WERI-Rb-1 (cell line): Measurements from ENCODE around the gene PF4V1.

Source experiments
- DNase-seq: peaks from one replicate; pipeline ENCODE4 v3.0.0-alpha.2; 2020
- H3K27ac ChIP-seq: fragments of 250-450 bp; sonication (Bioruptor Pico); 2 replicates; pipeline ENCODE4 v1.5.1; 2020; ENCODE audit warnings: mild to moderate bottlenecking, moderate library complexity
- H3K27me3 ChIP-seq: fragments of 250-450 bp; sonication (Bioruptor Pico); 2 replicates; pipeline ENCODE4 v1.5.1; 2021; ENCODE audit warnings: mild to moderate bottlenecking, low read depth, moderate library complexity; ENCODE audit not compliant: insufficient read depth, severe bottlenecking
- H3K36me3 ChIP-seq: fragments of 250-450 bp; sonication (Bioruptor Pico); 2 replicates; pipeline ENCODE4 v1.5.1; 2020; ENCODE audit warnings: mild to moderate bottlenecking, moderate library complexity
- H3K4me3 ChIP-seq: 2 replicates; pipeline ENCODE4 v1.5.1; 2011; ENCODE audit warnings: low read depth, mild to moderate bottlenecking, control low read depth, low read length
- H3K9me3 ChIP-seq: fragments of 250-450 bp; sonication (Bioruptor Pico); 2 replicates; pipeline ENCODE4 v1.5.1; 2021; ENCODE audit warnings: mild to moderate bottlenecking, moderate library complexity; ENCODE audit not compliant: severe bottlenecking
- CTCF ChIP-seq: IDR thresholded peaks from 2 replicates; pipeline ENCODE4 v1.5.1; 2011; ENCODE audit warnings: low read depth, mild to moderate bottlenecking, control low read depth, inconsistent platforms, low read length

The PF4V1 gene

GRCh38 chr4:73817341-73817740 is 35.8 kb upstream of the PF4V1 start:
- DNase-seq, result no peak
- no peak overlapping the region for H3K27ac ChIP-seq
- no peak for TF ChIP-seq CTCF
- no peaks in the 10 kb centered on the region for H3K27me3 ChIP-seq
- no peak overlapping the region for H3K4me3 ChIP-seq
- no peaks in the 10 kb centered on the region for H3K36me3 ChIP-seq
- H3K9me3 ChIP-seq, result no peaks in the 10 kb centered on the region

DNA sequence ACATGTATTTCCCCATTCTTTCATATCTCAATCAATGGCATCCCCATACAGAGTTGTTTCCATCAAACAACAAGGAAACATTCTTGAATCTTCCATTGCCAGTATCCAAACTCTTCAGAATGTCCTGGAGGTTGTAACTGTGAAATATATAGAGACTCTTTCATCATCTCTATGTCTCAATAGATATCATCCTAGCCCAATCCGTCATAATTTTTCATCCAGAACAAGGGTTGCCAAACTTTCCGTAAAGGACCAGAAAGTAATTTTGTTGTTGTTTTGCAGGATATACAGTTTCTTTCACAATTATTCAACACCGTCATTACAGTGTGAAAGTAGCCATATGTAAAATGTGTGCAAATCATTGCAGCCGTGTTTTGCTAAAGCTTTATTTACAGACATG is 31.8 kb upstream of the PF4V1 start:
- Histone ChIP-seq H3K4me3 (no peak overlapping the region), H3K36me3 (no peaks in the 10 kb centered on the region), H3K27me3 (no peaks in the 10 kb centered on the region), H3K27ac (no peak overlapping the region), H3K9me3 (no peaks in the 10 kb centered on the region)
- DNase-seq, result no peak
- TF ChIP-seq CTCF, result no peak

- no peak for TF ChIP-seq CTCF
- no peak overlapping the region for H3K27ac ChIP-seq
These were observed 30.7 kb upstream of the PF4V1 start for GRCh38 chr4:73822389-73822788.

GRCh38 chr4:73822812-73823504 is 30.1 kb upstream of the PF4V1 start:
- no peaks in the 10 kb centered on the region for H3K27me3 ChIP-seq
- no peaks in the 10 kb centered on the region for H3K36me3 ChIP-seq
- DNase-seq, result no peak
- no peak overlapping the region for H3K27ac ChIP-seq
- H3K9me3 ChIP-seq, result no peaks in the 10 kb centered on the region
- no peak for TF ChIP-seq CTCF
- H3K4me3 ChIP-seq, result no peak overlapping the region

More at GRCh38 chr4:73822389-73822788, 30.7 kb upstream of the PF4V1 start:
- H3K36me3 ChIP-seq, result no peaks in the 10 kb centered on the region
- H3K4me3 ChIP-seq, result no peak overlapping the region
- no peaks in the 10 kb centered on the region for H3K27me3 ChIP-seq
- DNase-seq, result no peak
- H3K9me3 ChIP-seq, result no peaks in the 10 kb centered on the region

- no peaks in the 10 kb centered on the region for H3K27me3 ChIP-seq
- no peak for TF ChIP-seq CTCF
- no peaks in the 10 kb centered on the region for H3K36me3 ChIP-seq
- no peak overlapping the region for H3K27ac ChIP-seq
- no peaks in the 10 kb centered on the region for H3K9me3 ChIP-seq
- DNase-seq, result no peak
- H3K4me3 ChIP-seq, result no peak overlapping the region
These were observed 29.3 kb upstream of the PF4V1 start for GRCh38 chr4:73823760-73824159.

DNA sequence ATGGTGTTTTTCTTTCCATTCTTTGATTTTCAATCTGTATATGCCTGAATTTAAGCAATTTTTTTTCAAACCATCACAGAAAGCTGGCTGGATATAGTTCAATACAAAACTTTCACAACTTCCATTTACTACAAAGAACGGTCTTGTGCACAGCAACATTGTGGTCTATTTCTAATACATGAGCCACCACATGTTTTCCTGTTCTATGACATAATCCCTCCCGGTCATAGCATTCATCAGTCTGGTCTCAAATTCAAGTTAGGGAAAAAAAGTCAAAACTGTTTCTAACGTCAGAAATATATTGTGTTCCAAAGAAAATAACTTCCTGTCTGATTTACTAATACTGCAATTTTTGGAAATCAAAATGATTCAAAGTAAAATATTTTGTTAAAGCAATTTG is 24.1 kb upstream of the PF4V1 start:
- Histone ChIP-seq H3K9me3 (no peaks in the 10 kb centered on the region), H3K4me3 (no peak overlapping the region), H3K36me3 (no peaks in the 10 kb centered on the region), H3K27ac (no peak overlapping the region), H3K27me3 (no peaks in the 10 kb centered on the region)
- DNase-seq, result no peak
- no peak for TF ChIP-seq CTCF
